Activated CD4-positive, alpha-beta T cell treated with anti-CD3 and anti-CD28 coated beads, Interleukin-2, amount 10 ng/mL, durations not matched to agents 24 days and 14 days (primary cell): Measurements from ENCODE around the gene MPPED2. TPM values are rescaled to one million over a fixed set of nuclear protein-coding genes. Genes with fewer than 3 reads are reported as not detected.

ENCODE experiments used
- DNase-seq: peaks from one replicate; pipeline ENCODE4 v3.0.0; 2022
- H3K27ac Mint-ChIP-seq: one replicate; pipeline ENCODE4 v1.8.0; 2022; ENCODE audit warnings: mild to moderate bottlenecking, mixed read lengths
- H3K27me3 Mint-ChIP-seq: one replicate; pipeline ENCODE4 v1.8.0; 2022; ENCODE audit warnings: mixed read lengths
- H3K36me3 Mint-ChIP-seq: one replicate; pipeline ENCODE4 v1.8.0; 2022; ENCODE audit warnings: low read depth, mild to moderate bottlenecking, mixed read lengths
- H3K4me1 Mint-ChIP-seq: one replicate; pipeline ENCODE4 v1.8.0; 2021; ENCODE audit warnings: mixed read lengths
- H3K4me3 Mint-ChIP-seq: one replicate; pipeline ENCODE4 v1.8.0; 2022; ENCODE audit warnings: mild to moderate bottlenecking, moderate library complexity, mixed read lengths
- H3K9me3 Mint-ChIP-seq: one replicate; pipeline ENCODE4 v1.8.0; 2021; ENCODE audit warnings: mixed read lengths
- intact Hi-C: fragments of 100-400 bp; cut with micrococcal nuclease; formaldehyde crosslinking; loops from one replicate; pipeline ENCODE4 v1.15.1; 2023
- total RNA-seq: library from RNA; stranded (reverse); gene quantifications from 2 replicates; pipeline ENCODE4 v1.2.3, GENCODE V29; 2022

The MPPED2 gene
- total RNA-seq, 1 donor from 2014 or later: not detected

DNA sequence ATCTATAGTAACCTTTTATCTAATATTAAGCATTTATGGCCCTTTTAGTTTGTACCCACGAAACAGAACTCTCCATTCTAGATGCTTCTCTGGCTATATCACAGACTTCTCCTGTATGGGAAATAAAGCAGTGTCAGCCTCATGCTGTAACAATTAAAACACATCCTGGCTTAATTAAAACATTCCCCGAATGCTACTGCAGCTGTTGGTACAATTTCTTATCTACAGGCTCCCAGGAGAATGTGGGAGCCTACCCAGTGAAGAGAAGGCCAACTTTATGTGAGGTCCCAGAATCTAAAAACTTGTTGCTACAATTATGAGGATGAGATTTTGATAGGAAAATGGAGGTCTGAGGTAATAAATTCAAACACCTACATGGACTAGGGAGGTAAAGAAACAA is 83.8 kb downstream of the MPPED2 start:
- no peak for DNase-seq
- H3K36me3 Mint-ChIP-seq: no peaks in the 10 kb centered on the region
- intact Hi-C loops: no loop called here
- no peak overlapping the region for H3K27ac Mint-ChIP-seq
- H3K4me3 Mint-ChIP-seq: no peak overlapping the region
- no peaks in the 10 kb centered on the region for H3K9me3 Mint-ChIP-seq
- H3K27me3 Mint-ChIP-seq: no peaks in the 10 kb centered on the region
- H3K4me1 Mint-ChIP-seq: no peaks in the 10 kb centered on the region

DNA sequence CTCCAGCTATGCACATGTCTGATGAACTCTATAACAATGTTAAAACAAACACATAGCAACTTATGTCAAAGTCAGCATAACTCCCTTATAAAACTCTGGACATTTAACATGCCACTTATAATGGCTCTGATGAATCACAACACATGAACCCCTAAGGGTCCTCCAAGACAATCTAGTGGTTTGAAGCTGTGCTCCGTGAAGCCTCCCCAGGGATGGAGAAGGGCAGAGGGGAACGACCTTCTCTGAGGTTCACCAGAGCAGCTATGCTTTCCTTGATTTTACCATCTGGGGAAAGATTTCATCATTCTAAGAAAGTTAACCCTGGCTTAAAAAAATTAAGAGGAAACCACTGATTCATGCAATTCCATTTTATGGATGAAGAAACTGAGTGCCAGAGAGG is 84.4 kb downstream of the MPPED2 start:
- Mint-ChIP-seq H3K27ac (no peak overlapping the region), H3K4me1 (no peaks in the 10 kb centered on the region), H3K4me3 (no peak overlapping the region), H3K27me3 (no peaks in the 10 kb centered on the region), H3K9me3 (no peaks in the 10 kb centered on the region), H3K36me3 (no peaks in the 10 kb centered on the region)
- intact Hi-C loops: no loop called here
- no peak for DNase-seq

DNA sequence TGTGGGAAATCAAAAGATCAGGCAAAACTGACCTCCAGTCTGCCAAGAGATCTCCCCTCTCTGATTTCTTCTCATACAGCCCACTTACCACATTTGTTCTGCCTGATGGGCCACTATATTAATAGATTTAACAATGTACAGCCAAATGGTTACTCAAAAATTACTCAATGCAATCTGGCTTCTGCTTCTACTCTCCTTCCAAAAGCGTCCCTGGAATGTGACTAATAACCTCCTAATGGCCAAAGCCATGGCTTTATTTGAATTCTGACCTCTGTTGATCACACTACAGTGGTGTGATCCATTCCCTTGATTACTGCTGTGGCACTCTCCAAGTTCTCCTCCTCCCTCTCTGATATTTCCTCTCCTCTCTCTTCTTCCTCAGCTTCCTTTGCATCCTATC is 86.2 kb downstream of the MPPED2 start:
- Mint-ChIP-seq H3K27me3 (no peaks in the 10 kb centered on the region), H3K9me3 (no peaks in the 10 kb centered on the region), H3K36me3 (no peaks in the 10 kb centered on the region), H3K27ac (no peak overlapping the region), H3K4me1 (no peaks in the 10 kb centered on the region), H3K4me3 (no peak overlapping the region)
- no peak for DNase-seq
- intact Hi-C loops: no loop called here

DNA sequence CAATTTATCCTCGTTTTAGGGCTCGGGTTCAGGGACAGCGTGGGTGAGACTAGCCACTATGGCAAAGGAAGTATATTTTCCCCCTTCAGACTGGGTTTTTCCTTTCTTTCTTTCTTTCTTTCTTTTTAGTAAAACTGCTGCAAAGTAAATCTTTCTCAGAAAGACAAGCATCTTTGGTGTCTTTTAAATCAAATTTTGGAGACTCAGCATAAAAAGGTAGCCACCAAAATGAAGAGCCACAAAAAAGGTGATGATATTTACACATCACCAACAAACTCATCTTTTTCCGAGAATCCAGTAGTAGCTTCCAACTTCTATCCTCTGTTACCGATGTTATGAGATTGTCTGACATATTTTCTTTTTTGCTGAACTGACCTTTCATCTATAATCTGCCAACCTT is 88.6 kb downstream of the MPPED2 start:
- Mint-ChIP-seq H3K9me3 (no peaks in the 10 kb centered on the region), H3K36me3 (no peaks in the 10 kb centered on the region), H3K27ac (no peak overlapping the region), H3K27me3 (no peaks in the 10 kb centered on the region), H3K4me1 (no peaks in the 10 kb centered on the region), H3K4me3 (no peak overlapping the region)
- DNase-seq: no peak
- intact Hi-C loops: no loop called here

DNA sequence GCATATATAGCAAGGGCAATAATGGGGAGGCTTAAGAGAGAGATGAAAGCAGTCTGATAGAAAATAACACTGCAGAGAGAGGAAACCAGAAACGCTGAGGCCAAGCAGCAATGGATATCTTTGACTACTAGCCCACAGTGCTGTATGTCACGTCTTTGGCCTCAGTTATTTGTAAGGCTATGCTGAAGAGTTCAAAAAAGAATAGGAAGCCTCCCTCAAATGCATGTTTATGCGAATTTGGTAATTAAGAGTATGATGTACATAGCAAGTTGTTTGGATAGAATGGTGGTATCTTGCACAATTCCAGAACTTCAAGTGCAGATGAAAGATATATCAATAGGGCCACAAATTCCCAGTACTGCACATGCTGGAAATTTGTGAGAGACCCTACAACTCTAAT is 89.2 kb downstream of the MPPED2 start:
- intact Hi-C loops: no loop called here
- Mint-ChIP-seq H3K27ac (no peak overlapping the region), H3K4me3 (no peak overlapping the region), H3K4me1 (no peaks in the 10 kb centered on the region), H3K9me3 (no peaks in the 10 kb centered on the region), H3K36me3 (no peaks in the 10 kb centered on the region), H3K27me3 (no peaks in the 10 kb centered on the region)
- DNase-seq: no peak

DNA sequence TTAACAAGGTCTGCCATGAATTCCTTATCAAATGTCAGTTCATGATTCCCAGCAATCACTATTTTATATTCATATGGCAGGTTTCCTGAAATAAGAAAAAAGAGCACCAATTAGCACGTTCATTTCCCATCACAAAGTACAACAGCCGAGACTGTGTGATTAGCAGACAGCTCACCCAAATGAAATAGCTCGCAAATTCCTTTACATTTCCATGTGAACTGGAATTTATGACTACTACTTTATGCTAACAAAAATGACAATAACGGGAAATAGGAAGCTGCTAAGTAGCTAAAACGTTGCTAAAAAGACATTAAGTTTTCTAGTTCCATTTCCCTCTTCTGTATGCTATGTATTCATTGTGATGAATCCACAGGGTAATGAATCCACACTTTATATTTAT is 90.7 kb downstream of the MPPED2 start:
- Mint-ChIP-seq H3K27me3 (no peaks in the 10 kb centered on the region), H3K36me3 (no peaks in the 10 kb centered on the region), H3K9me3 (no peaks in the 10 kb centered on the region), H3K27ac (no peak overlapping the region), H3K4me1 (no peaks in the 10 kb centered on the region), H3K4me3 (no peak overlapping the region)
- no peak for DNase-seq
- intact Hi-C loops: no loop called here

DNA sequence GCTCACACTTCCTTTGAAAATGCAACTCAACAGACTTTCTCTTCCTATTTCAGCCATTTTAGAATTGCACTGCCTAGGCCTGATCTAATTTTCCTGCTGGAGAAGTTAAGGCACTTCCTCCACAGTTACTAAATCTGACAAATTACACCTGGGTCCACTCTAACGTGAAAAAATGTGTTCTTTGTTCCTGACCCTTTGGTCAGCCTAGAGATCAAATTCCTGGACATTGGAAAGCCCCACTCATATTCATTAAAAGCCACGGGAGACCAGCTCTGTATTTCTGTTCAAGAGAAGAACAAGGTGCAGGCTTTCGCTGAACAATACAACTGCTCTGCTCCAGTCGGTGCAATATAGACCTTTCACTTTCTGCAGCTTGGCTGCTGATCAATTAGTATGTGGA is 96.6 kb downstream of the MPPED2 start:
- no peaks in the 10 kb centered on the region for H3K27me3 Mint-ChIP-seq
- H3K9me3 Mint-ChIP-seq: no peaks in the 10 kb centered on the region
- DNase-seq: no peak
- intact Hi-C loops: no loop called here
- H3K4me1 Mint-ChIP-seq: no peaks in the 10 kb centered on the region
- H3K27ac Mint-ChIP-seq: no peak overlapping the region
- no peaks in the 10 kb centered on the region for H3K36me3 Mint-ChIP-seq
- H3K4me3 Mint-ChIP-seq: no peak overlapping the region

DNA sequence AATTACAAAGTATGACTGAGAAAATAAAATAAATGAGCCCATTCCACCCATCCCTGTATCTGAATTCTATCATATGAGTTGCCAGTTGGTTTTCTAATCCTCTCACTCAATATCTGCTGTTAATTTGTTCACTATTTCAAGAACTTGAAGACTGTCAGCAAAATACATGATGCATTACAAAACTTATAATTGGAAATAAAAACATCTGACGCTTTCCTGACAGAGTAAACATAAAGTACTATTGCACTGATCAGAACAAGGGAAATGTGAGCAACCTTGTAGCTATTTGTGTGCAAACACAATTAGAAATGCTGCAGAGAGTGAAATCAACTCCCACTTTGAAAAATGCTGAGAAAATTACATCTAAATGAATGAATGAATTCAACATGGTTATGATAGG is 97.1 kb downstream of the MPPED2 start:
- intact Hi-C loops: no loop called here
- no peaks in the 10 kb centered on the region for H3K27me3 Mint-ChIP-seq
- H3K27ac Mint-ChIP-seq: no peak overlapping the region
- no peak overlapping the region for H3K4me3 Mint-ChIP-seq
- no peaks in the 10 kb centered on the region for H3K36me3 Mint-ChIP-seq
- no peaks in the 10 kb centered on the region for H3K9me3 Mint-ChIP-seq
- no peaks in the 10 kb centered on the region for H3K4me1 Mint-ChIP-seq
- no peak for DNase-seq

DNA sequence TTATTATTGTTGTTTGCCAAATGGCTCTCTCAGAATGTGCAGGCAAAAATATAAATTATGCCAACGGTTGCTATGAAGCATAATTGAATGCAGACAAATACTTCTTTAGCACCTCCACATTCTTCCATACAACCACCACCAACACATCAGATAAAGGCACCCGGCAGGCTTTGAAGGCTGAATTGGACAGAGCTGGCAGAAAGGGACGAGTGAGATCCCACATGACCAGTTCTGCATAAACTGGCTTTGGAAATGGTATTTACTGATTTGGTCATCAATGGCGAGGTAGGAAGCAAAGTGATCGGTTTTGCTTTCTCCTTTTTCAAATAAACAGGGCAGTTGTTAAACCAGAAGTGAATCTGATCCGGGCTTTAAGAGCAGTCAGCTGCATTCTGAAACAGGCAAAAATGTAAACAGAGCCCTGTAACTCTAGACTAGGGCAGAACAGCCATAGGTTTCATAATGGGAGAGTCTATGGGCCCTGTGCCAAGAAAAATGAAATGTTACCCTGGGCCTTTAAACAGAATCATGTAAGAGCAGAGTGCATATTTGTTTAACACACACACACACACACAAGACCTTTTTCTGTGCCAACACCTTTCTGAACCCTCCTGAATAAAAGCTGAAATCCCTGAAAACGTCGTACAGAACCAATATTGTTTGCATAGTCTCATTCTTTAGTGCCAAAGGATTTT is 97.7 kb downstream of the MPPED2 start:
- Mint-ChIP-seq H3K9me3 (no peaks in the 10 kb centered on the region), H3K27me3 (no peaks in the 10 kb centered on the region), H3K4me3 (no peak overlapping the region), H3K27ac (no peak overlapping the region), H3K4me1 (no peaks in the 10 kb centered on the region), H3K36me3 (no peaks in the 10 kb centered on the region)
- intact Hi-C loops: no loop called here
- DNase-seq: no peak

DNA sequence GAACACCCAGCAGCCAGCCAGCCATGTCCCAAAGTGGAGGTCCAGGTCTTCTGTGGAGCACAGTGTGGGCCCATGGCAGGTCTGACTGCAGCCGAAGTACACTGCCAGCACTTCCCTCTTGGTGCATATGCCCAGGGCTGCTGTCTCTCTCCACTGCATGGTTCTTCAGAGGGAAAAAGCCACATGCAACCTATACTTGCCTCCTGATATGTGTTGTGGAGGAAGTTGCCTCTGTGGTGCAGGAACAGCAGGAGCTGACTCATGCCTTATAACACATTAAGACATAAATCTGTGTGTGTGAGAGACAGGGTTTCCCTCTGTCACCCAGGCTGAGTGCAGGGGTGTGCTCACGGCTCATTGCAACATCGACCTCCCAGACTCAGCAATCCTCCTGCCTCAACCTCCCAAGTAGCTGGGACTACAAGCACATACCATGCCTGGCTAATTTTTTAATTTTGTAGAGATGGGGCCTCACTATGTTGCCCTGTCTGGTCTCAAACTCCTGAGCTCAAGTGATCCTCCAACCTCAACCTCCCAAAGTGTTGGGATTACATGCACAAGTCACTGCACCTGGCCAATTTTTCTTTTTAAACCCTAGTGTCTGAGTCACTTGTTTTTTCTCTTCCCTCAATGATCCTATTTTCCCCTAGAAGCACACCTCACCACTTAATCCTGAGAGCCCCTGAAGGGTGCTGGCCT is 98.8 kb downstream of the MPPED2 start:
- Mint-ChIP-seq H3K27me3 (peaks cover 2% of the 10 kb centered on the region), H3K36me3 (no peaks in the 10 kb centered on the region), H3K4me1 (no peaks in the 10 kb centered on the region), H3K27ac (no peak overlapping the region), H3K4me3 (no peak overlapping the region), H3K9me3 (no peaks in the 10 kb centered on the region)
- intact Hi-C loops: no loop called here
- DNase-seq: no peak

DNA sequence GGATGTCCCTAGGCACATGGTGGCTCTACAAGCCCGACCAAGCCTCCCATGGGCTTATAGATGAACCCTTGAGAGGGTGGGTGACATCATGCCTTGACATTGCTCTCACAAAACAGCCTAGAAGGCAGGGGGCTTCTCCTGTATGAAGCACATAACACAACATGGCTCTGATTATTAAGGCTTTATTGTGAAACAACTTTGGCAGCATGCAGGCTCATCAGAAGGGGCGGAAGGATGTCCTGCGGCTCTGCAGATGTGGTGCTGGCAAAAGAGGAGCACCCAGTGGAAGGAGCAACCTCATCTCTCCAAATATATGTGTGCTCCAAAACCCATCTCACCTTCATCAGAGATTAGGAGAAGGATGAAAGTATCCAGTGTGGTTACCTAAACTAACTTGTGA is 100.4 kb downstream of the MPPED2 start:
- H3K4me3 Mint-ChIP-seq: no peak overlapping the region
- no peak overlapping the region for H3K27ac Mint-ChIP-seq
- no peaks in the 10 kb centered on the region for H3K36me3 Mint-ChIP-seq
- H3K9me3 Mint-ChIP-seq: no peaks in the 10 kb centered on the region
- intact Hi-C loops: no loop called here
- H3K4me1 Mint-ChIP-seq: no peaks in the 10 kb centered on the region
- no peak for DNase-seq
- peaks cover 2% of the 10 kb centered on the region for H3K27me3 Mint-ChIP-seq

DNA sequence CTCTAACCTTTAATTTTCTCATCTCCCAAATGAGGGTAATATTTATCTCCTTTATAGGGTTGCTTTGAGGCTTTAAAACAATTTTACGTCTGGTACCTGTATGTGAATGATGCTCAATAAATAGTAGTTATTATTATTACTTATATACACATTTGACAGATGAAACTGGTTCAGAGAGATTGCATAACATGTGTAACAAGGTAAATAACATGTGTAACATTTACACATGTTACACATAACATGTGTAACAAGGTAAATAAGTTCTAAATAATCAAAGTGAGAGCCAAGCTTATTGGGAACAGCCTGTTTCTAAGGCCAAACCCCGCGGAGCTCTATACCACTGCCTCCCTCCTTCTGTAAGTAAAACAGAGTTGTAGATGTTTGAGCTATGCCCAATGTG is 100.9 kb downstream of the MPPED2 start:
- no peak overlapping the region for H3K27ac Mint-ChIP-seq
- no peaks in the 10 kb centered on the region for H3K36me3 Mint-ChIP-seq
- no peak for DNase-seq
- H3K4me3 Mint-ChIP-seq: no peak overlapping the region
- H3K4me1 Mint-ChIP-seq: no peaks in the 10 kb centered on the region
- peaks cover 2% of the 10 kb centered on the region for H3K27me3 Mint-ChIP-seq
- intact Hi-C loops: no loop called here
- H3K9me3 Mint-ChIP-seq: no peaks in the 10 kb centered on the region

DNA sequence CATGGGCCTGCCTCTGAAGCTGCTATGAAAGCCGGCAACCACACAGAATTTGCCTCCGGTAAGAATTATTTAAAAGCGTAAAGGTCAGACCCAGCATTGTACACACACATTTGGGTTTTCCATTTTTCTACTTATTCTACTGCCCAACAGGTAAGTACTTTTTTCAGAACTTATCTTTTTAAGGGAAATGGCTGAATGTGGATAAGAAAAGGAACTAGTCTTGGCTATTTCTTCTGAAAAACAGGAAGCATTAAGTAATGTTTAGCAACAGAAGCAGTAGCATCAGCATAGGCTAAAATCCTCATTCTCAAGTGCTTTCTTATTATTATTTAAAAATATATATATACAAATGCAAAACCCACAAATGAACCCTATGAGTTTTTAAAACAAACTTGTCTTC is 103.1 kb downstream of the MPPED2 start:
- intact Hi-C loops: no loop called here
- DNase-seq: no peak
- H3K9me3 Mint-ChIP-seq: no peaks in the 10 kb centered on the region
- no peaks in the 10 kb centered on the region for H3K4me1 Mint-ChIP-seq
- peaks cover 2% of the 10 kb centered on the region for H3K27me3 Mint-ChIP-seq
- no peaks in the 10 kb centered on the region for H3K36me3 Mint-ChIP-seq
- H3K27ac Mint-ChIP-seq: no peak overlapping the region
- no peak overlapping the region for H3K4me3 Mint-ChIP-seq

DNA sequence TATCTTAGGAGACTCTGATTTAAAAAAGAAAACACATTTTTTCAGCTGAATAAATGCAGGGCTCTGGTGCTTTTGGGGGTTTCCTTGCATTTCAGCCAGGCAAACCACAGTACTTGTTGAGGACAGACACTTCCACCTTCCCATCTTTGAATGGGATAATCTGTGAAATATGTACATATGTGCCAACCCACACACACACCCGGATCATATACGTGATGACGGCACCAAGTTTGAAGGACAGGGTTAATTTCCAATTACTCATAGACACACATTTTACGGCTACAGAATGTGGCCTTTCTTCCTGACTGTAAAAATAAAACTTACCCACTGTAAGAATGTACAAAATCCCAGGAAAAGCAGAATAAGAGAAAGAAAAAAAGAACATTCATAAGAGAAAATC is 104.4 kb downstream of the MPPED2 start:
- DNase-seq: no peak
- Mint-ChIP-seq H3K4me3 (no peak overlapping the region), H3K36me3 (no peaks in the 10 kb centered on the region), H3K27me3 (peaks cover 2% of the 10 kb centered on the region), H3K9me3 (no peaks in the 10 kb centered on the region), H3K4me1 (no peaks in the 10 kb centered on the region), H3K27ac (no peak overlapping the region)
- intact Hi-C loops: no loop called here

DNA sequence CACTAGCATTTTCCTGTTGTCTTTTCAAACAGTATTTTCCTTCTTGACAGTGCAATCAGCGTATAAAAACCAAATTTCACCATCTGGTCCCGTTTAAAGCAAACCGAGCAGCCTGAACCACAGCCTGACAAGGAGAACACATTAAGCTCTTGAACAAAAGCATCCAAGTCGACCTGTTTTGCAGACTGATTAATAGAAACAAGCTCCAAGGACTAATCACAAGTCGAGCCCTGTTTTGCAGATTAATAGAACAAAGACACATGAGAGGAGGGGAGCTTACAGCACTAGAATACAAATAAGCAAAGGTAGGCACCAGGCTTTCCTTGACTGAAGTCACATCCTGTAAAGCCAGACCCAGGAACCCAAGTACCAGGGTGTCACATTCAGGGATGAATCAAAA is 104.8 kb downstream of the MPPED2 start:
- no peak overlapping the region for H3K27ac Mint-ChIP-seq
- no peaks in the 10 kb centered on the region for H3K9me3 Mint-ChIP-seq
- H3K4me3 Mint-ChIP-seq: no peak overlapping the region
- intact Hi-C loops: no loop called here
- no peak for DNase-seq
- no peaks in the 10 kb centered on the region for H3K36me3 Mint-ChIP-seq
- peaks cover 2% of the 10 kb centered on the region for H3K27me3 Mint-ChIP-seq
- no peaks in the 10 kb centered on the region for H3K4me1 Mint-ChIP-seq
